ENCODE measurements around the gene ACACA.
"Not testable (repeated sequence)": the region's sequence is repeated elsewhere in the genome, so short reads cannot be mapped to it uniquely, and the experiment has no call there.

ACACA gene

GRCh38 chr17:37092071-37092470 lies 314.6 kb downstream of the ACACA start:
- no peak for DNase-seq

- no peak for DNase-seq
Observed at GRCh38 chr17:37090941-37091340, 315.7 kb downstream of the ACACA start.

GRCh38 chr17:37089956-37090355 lies 316.7 kb downstream of the ACACA start:
- no peak for DNase-seq

- no peak for DNase-seq
Observed at GRCh38 chr17:37088913-37089312, 317.7 kb downstream of the ACACA start.

GRCh38 chr17:37088459-37088858 lies 318.2 kb downstream of the ACACA start:
- no peak for DNase-seq

- DNase-seq = no peak
Observed at GRCh38 chr17:37087683-37088082, 319.0 kb downstream of the ACACA start.

- no peak for DNase-seq
Observed at GRCh38 chr17:37086948-37087347, 319.7 kb downstream of the ACACA start.

GRCh38 chr17:37086334-37086733 lies 320.3 kb downstream of the ACACA start:
- DNase-seq = no peak

- DNase-seq = no peak
Observed at GRCh38 chr17:37084372-37084771, 322.3 kb downstream of the ACACA start.

- no peak for DNase-seq
Observed at GRCh38 chr17:37083456-37083855, 323.2 kb downstream of the ACACA start.

- no peak for DNase-seq
Observed at GRCh38 chr17:37082985-37083384, 323.7 kb downstream of the ACACA start.

GRCh38 chr17:37082311-37082860 lies 324.2 kb downstream of the ACACA start:
- DNase-seq = no peak

- no peak for DNase-seq
Observed at GRCh38 chr17:37081287-37081686, 325.3 kb downstream of the ACACA start.

GRCh38 chr17:37079735-37080134 lies 326.9 kb downstream of the ACACA start:
- no peak for DNase-seq

GRCh38 chr17:37079065-37079708 lies 327.4 kb downstream of the ACACA start:
- no peak for DNase-seq

- DNase-seq = not testable (repeated sequence)
Observed at GRCh38 chr17:37073464-37073863, 333.2 kb downstream of the ACACA start.

GRCh38 chr17:37069087-37069486 lies 337.5 kb downstream of the ACACA start:
- no peak for DNase-seq

- no peak for DNase-seq
Observed at GRCh38 chr17:37068266-37068665, 338.4 kb downstream of the ACACA start.

- DNase-seq = no peak
Observed at GRCh38 chr17:37067555-37068111, 339.0 kb downstream of the ACACA start.

GRCh38 chr17:37066322-37067255 lies 340.0 kb downstream of the ACACA start:
- DNase-seq = no peak

- no peak for DNase-seq
Observed at GRCh38 chr17:37065486-37066321, 340.9 kb downstream of the ACACA start.

GRCh38 chr17:37064956-37065355 lies 341.7 kb downstream of the ACACA start:
- DNase-seq = no peak

- no peak for DNase-seq
Observed at GRCh38 chr17:37064206-37064605, 342.4 kb downstream of the ACACA start.
